ENCODE results near the gene MAP3K6.

GRCh38 chr1:27330786-27331185 is 36.0 kb downstream of the MAP3K6 start:
- TF ChIP-seq POLR2A (IDR thresholded peaks at IDR 0.05; ENCODE audit: extremely low read depth, insufficient read length) (no peak), CTCF (IDR thresholded peaks at IDR 0.05; ENCODE audit: low read depth, low read length) (no peak), MAX (IDR thresholded peaks at IDR 0.05; ENCODE audit: low read depth, low read length) (no peak), MYC (IDR thresholded peaks at IDR 0.05; ENCODE audit: low read depth, low read length) (no peak)
